GM19240 (cell line): ENCODE measurements around the gene MYH9.

Source experiments
- DNase-seq: peaks from one replicate; pipeline ENCODE4 v3.0.0; 2011; ENCODE audit warnings: low spot score; ENCODE audit not compliant: insufficient read length

The MYH9 gene

DNA sequence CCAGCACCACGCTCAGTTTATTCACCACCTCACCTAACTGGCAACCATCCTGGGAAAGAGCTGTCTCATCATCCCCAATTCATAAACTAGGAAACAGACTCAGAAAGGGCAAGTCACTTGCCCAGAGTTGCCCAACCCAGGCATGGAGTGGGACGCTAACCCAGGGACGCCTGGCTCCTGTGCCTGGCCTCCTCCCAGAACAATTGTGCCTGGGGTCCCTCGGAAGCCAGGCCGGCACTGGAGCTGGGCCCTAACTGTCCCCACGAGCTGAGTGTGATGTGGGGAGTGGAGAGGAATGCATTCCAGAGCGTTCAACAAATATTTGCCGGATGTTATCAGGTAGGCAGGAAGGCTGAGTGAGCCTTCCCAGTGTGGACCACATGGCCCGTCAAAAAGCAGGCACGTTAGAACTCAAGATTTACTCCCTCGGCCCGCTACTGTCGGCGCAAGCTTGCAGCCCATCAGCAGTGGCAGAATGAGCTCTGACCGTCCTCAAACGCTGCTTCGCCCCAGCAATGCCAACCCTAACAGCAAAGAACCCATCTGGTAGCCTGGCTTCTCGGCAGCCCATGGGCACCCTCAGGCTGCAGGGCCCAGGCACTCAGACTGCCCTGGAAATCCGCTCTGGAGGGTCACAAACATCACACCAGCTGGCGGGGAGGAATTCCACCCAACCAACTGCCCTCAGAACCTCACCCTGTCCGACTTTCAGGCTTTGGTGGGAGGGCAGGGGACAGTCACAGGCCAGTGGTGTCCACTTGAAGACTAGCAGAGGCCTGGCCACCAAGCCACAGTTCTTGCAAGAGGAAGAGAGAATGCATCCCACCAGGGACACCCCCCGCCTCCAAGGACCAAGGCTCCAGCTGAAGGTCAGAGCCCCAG, 35.6 kb downstream of the MYH9 start:
- DNase-seq: no peak

DNA sequence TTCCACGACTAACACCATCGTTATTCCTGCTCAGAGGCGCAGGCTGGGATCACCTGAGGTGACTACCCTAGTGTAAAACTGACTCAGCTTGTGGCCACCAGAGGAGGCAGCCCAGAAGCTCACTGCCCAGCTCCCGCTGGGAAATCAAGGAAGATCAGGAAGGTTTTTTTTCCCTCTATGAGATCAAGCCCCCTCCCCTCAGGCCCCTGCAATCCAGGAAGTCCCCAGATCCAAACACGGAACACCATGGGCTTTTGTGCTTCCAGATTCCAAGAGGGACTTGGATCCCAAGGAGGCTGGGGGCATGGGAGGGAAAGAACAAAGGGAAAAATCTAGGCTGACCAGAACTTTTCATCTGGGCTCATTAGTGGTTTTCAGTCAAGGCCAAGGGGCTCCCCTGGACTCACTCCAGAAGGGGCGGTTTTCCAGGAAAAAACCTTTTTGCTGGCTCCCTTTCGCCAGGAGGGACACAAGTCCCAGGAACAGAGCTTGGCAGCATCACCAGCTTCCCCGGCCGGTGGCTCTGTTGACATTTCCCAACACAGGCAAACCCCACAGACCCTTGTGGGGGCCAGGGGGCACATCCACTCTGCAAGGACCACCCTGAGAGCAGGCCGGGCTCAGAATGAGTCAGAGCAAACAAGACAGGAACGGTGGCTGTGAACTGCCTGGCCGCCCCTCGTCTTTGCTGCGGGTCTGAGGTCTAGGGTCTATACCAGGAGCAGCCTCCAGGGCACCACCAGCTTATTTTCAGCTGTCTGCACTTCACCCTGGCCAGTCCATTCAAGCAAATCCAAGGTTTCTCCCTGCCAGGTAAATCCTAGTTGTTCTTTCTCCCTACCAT, 36.8 kb downstream of the MYH9 start:
- DNase-seq: no peak

GRCh38 chr22:36349726-36350125, 38.0 kb downstream of the MYH9 start:
- no peak for DNase-seq

GRCh38 chr22:36348760-36349159, 39.0 kb downstream of the MYH9 start:
- no peak for DNase-seq

- no peak for DNase-seq
Measured at GRCh38 chr22:36347094-36347493, 40.7 kb downstream of the MYH9 start.

- DNase-seq: no peak
Measured at GRCh38 chr22:36344106-36344827, 43.5 kb downstream of the MYH9 start.

DNA sequence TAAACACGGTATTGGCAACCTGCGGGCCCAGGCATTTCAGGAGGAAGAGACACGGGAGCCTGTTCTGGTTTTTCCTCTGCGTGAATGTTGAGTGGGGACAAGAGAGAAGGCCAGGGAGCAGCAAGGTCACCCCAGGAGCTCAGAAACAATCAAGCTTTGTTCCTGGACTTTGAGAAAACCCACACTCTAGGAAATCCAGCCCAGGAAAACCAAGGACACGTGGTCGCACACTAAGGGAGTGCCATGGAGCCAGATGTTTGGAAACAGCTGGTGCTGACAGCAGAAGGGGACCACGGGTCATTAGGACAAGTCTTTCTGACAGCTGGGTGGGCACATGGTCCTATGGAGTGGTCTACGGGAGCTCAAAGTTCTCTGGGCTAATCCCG, 44.1 kb downstream of the MYH9 start:
- DNase-seq: no peak

- DNase-seq: no peak
Measured at GRCh38 chr22:36343070-36343719, 44.6 kb downstream of the MYH9 start.

GRCh38 chr22:36341640-36342041, 46.1 kb downstream of the MYH9 start:
- no peak for DNase-seq

- DNase-seq: no peak
Measured at GRCh38 chr22:36340621-36341020, 47.1 kb downstream of the MYH9 start.

- DNase-seq: no peak
Measured at GRCh38 chr22:36339171-36340065, 48.3 kb downstream of the MYH9 start.

- DNase-seq: no peak
Measured at GRCh38 chr22:36337365-36338130, 50.2 kb downstream of the MYH9 start.

DNA sequence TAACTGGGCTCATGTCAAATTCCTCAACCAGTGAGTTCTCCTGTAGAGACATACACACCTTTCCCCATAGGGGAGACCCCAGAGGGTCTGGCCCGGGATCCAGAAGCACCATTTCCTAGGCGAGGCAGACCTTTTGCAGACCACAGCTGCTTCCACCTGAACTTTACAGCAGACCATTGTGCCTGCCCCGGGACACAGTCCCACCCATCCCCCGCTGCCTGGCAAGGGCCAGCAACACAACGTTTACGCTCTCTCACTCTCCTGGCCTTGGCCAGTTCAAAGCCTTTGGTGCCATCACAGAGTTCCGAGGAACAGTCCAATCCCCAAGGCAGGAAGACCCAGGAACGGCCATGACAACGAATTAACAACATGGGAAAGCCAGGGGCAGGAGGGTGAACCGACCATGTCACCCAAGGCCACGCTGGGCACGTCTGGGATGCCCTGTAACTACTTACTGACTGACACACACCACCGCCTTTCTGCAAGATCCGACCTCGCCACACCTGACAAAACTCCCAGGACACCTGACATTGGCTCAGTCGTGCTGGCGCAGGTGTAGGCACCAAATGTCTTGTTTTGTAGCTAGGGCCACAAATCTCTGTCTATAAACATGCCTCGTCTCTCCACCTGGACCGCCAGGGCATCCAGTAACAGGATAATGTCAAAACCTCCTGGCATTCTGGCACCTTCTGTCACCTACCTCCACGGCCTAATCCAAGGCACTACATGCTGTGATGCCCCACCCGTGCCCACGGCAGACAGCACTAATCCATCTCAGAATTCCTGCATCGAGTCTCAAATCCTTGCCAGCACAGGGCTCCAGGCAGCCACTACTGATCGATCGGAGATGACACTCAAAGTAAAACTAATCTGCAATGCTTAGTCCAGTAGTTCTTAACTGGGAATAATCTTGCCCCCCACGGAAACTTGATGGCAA, 51.3 kb downstream of the MYH9 start:
- no peak for DNase-seq

GRCh38 chr22:36335621-36336020, 52.1 kb downstream of the MYH9 start:
- no peak for DNase-seq

- no peak for DNase-seq
Measured at GRCh38 chr22:36334821-36335603, 52.8 kb downstream of the MYH9 start.

DNA sequence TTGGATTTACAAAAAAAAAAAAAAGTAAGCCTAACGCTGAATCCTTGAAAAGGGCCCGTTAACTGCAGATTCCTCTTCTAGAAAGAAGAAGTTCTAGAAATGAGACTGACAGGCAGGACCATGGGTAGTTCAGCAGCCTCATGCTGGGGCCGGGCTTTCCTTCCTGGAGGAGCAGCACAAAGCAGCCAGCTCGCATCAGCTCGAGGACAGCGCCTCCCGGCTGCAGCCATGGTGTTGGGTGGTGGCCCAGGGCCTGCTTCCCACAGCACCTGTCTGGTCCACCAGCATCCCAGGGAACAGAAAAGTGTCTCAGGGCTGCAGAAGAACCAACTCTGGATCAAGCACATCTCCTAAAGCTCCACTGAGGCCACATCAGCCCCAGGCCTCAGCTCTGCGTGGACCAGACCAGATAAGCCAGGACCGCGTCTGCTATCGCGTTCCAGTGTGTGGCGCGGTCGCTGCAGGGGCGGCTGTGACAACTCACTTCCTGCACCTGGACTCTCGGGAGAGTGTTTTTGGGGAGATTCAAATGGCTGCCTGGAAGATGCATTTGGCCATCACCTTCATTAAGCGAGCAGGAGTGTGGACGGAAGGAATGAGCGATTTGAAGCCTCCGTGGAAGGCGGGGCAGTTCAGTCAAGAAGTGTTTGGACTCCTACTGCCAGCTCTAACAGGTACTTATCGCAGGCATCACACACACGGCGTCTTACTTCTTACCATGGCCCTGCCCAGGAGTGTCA, 53.5 kb downstream of the MYH9 start:
- DNase-seq: no peak

- no peak for DNase-seq
Measured at GRCh38 chr22:36333644-36334043, 54.1 kb downstream of the MYH9 start.
